SIG-M5 treated with dmso at 0.1 percent for 504 hours (cell line): ENCODE results near the gene PPP2R2D.

Experiments
- DNase-seq: peaks from one replicate; lab custom pipeline; 2025; ENCODE audit not compliant: unreplicated experiment; lab: John Stamatoyannopoulos, UW

Gene PPP2R2D

DNA sequence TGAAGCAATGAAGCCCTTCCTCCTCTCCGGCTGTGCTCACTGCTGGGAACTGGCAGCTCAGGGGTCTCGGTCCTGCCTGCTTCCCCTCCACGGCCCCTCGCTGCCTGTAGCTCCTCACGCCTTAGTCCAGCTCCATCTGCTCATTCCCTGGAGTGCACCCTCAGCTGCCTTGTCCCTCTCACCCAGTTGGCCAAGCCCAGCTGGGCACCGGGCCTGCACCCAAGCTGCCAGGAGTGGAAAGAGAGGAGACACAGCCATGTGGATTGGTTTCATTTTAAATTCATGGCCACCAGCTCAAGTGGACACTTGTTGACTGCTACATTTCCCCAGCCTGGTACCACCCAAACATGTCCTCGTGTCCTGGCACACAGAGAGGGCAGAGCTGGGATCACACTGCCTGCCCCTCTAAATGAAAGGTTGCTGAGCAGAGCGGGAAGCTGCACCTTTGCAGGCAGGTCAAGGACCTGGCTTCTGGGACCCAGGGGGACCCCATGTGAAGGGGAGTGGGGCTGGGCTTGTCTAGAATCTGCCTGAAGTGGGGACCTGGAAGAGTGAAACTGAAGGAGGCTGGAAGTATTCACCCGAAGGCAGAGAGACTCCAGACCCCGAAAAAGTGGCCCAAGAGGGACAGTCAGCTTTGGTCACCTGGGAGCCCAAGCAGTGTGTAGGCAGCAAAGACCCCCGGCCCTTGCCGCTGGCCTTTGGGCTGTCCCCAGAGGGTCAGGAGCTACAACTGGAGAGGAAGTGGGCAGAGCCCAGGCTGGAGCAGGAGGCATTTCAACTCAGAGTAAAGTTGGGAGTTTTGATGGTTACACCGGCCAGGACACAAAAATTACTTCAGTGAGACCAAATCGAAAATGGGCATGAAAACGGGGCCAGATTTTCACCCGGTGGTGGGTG is 95.9 kb downstream of the PPP2R2D start:
- no peak for DNase-seq

DNA sequence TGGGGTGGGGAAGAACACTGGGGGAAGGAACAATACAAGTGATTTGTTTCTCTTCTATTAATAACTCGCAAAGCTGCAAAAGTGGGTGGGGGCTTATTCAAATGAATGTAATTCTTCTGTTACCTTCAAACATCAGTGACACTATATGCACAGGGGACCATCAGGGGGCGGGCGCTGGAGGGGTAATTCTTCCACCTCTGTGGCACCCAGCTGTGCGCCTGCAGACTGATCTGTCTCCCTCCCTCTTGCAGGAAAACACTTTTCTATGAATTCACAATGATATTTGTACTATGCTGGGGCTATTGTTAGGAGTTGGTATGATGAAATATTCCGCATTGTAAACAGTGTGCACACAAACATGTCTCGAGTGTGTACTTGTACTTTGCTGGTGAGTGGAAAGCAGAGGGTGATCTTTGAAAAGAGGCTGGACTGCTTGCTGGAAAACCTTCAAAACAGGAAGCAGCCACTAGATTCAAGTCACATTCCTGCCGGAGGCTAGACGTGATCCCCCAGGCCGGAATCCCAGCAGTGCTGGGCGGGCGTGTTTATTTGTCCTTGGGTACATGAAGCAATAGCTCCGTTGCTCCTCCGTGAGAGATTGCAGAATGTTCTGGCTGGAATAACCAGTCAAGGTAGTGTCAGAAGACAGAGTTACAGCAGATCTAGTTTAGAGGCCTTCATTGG is 96.7 kb downstream of the PPP2R2D start:
- no peak for DNase-seq

DNA sequence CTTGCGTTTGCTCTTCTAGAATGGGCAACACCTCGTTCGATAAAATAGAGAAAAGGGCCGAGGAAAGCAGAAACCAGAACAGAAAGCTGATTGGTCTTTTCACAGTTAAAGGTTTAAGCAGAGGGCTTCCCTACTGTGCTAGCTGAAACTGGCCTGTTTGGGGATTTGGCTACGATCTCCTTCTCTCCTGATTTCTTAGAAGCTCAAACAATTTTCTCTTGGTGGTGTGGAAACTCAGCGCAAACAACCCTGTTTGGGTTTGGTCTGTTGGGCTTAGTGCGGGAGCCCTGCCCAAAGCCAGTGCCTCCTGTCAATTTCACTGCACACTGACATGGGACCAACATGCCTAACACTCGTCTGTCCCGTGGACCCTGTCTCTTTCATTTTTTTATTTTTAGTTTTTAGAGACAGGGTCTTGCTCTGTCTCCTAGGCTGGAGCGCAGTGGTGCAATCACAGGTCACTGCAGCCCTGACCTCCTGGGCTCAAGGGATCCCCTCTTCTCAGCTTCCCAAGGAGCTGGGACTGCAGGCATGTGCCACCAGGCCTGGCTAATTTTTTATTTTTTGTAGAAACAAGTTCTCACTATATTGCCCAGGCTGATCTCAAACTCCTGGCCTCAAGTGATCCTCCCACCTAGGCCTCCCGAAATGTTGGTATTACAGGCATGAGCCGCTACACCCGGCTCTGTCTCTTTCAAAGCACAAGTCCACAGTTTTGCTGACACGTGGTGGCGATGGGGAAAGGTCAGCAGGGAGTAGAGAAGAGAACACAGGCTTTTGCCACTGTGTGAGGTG is 97.4 kb downstream of the PPP2R2D start:
- no peak for DNase-seq

- no peak for DNase-seq
Observed at GRCh38 chr10:131998845-131999681, 98.3 kb downstream of the PPP2R2D start.

GRCh38 chr10:132001238-132001972 is 100.6 kb downstream of the PPP2R2D start:
- peak; percentile 25 for DNase-seq

- DNase-seq = no peak
Observed at GRCh38 chr10:132002004-132002403, 101.2 kb downstream of the PPP2R2D start.

GRCh38 chr10:132003282-132003924 is 102.6 kb downstream of the PPP2R2D start:
- no peak for DNase-seq

DNA sequence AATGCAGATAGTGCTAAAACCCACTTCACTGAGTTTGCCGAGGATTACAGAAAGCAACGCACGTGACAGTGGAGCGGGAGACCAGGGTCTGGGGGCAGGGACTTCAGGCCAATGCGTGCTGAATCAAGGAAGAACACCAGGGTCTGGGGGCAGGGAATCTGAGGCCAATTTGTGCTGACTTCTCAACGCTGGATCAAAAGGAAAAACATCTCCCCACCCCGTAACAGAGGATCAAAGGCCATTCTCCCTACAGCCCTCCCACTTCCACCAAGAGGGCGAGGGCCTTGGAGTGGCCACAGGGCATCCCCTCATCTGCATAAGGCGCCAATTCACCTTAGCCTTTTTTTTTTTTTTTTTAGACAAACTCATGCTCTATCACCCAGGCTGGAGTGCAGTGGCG is 103.2 kb downstream of the PPP2R2D start:
- no peak for DNase-seq

DNA sequence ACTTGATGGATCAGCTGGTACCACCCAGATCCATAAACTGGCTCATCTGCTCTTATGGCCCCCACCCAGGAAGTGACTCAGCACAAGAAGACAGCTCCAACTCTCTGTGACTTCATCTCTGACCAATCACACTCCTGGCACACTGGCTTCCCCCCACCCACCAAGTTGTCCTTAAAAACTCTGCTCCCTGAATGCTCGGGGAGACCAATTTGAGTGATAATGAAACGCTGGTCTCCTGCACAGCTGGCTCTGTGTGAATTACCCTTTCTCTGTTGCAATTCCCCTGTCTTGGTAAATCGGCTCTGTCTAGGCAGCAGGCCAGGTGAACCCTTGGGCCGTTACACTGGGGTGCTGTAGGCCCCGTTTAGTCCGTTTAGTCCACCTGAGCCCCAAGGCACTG is 104.3 kb downstream of the PPP2R2D start:
- no peak for DNase-seq

DNA sequence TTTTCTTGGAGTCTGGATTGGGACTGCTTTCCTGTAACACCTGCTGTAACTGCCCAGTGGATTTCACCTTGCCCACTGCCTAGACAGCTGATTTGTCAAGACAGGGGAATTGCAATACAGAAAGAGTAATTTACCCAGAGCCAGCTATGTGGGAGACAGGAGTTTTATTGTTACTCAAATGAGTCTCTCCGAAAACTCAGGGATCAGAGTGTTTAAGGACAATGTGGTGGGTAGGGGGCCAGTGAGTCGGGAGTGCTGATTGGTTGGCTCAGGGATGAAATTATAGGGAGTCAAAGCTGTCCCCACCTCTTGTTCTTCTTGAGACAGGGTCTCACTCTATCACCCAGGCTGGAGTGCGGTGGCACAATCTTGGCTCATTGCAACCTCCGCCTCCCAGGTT is 106.2 kb downstream of the PPP2R2D start:
- no peak for DNase-seq

DNA sequence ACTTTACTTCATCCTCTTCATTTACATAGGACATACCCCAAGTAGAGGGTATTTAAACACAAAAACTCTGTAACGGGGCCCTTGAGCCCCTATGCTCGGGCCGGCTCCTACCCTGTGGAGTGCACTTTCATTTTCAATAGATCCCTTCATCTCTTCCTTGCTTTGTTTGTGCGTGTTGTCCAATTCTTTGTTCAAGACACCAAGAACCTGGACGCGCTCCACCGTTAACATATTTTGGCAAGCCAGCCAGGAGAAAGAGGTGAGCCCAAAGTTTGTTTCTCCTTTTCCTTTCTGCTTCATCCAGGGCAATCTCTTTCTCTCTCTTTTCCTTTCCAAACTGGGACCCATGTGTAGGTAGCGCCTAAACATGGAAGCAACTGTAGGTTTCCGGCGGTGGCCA is 106.9 kb downstream of the PPP2R2D start:
- no peak for DNase-seq
